PC-3 (cell line): ENCODE results near the gene RNLS. TPM values are rescaled to one million over a fixed set of nuclear protein-coding genes. Genes with fewer than 3 reads are reported as not detected.

ENCODE experiments used
- ATAC-seq: fragments of 200-7000 bp; cut with Tn5 transposase; 2 replicates; pipeline ENCODE4 v1.9.1; 2020; ENCODE audit warnings: mild to moderate bottlenecking, moderate library complexity
- BruUV-seq: library from RNA; stranded (reverse); fragments of 400-500 nt; replicated peaks from 2 replicates; lab custom pipeline; 2021; lab: Mats Ljungman, UMichigan
- CTCF ChIA-PET: fragments of 300-600 bp; sonication (Branson Sonifier 250); formaldehyde crosslinking; loops from one replicate; lab custom pipeline; 2022; ENCODE audit warnings: antibody characterized with exemption; lab: Charles Lee
- POLR2A ChIA-PET: fragments of 300-600 bp; sonication (Branson Sonifier 250); formaldehyde crosslinking; loops from one replicate; lab custom pipeline; 2022; ENCODE audit warnings: antibody characterized with exemption; ENCODE audit not compliant: unreplicated experiment; lab: Charles Lee
- DNase-seq: peaks from one replicate; pipeline ENCODE4 v3.0.0-alpha.2; 2015
- H2AFZ ChIP-seq: fragments of 300-600 bp; sonication (generic); 2 replicates; pipeline ENCODE4 v1.6.0; 2016; ENCODE audit warnings: antibody characterized with exemption, low read length
- H3F3A ChIP-seq: fragments of 300-600 bp; sonication (generic); one replicate; pipeline ENCODE4 v1.6.0; 2017; ENCODE audit warnings: antibody characterized with exemption, low read length, control low read depth, mild to moderate bottlenecking; ENCODE audit not compliant: unreplicated experiment
- H3K27ac ChIP-seq: fragments of 300-600 bp; sonication (generic); 2 replicates; pipeline ENCODE4 v1.5.1; 2016; ENCODE audit warnings: mild to moderate bottlenecking, low read length
- H3K27me3 ChIP-seq: fragments of 300-600 bp; sonication (generic); 2 replicates; pipeline ENCODE4 v1.6.1; 2016; ENCODE audit warnings: low read length, mixed read lengths
- H3K36me3 ChIP-seq: fragments of 300-600 bp; sonication (generic); 2 replicates; pipeline ENCODE4 v1.6.1; 2016; ENCODE audit warnings: low read depth, mixed run types, low read length, mixed read lengths
- H3K4me1 ChIP-seq: fragments of 300-600 bp; sonication (generic); 2 replicates; pipeline ENCODE4 v1.5.1; 2016; ENCODE audit warnings: low read length; ENCODE audit not compliant: insufficient read depth
- H3K4me2 ChIP-seq: fragments of 300-600 bp; sonication (generic); 2 replicates; pipeline ENCODE4 v1.6.0; 2016; ENCODE audit warnings: low read length
- H3K4me3 ChIP-seq: fragments of 300-600 bp; sonication (generic); 2 replicates; pipeline ENCODE4 v1.5.1; 2016; ENCODE audit warnings: mild to moderate bottlenecking, low read length, mixed read lengths
- H3K79me2 ChIP-seq: fragments of 300-600 bp; sonication (generic); 2 replicates; pipeline ENCODE4 v1.6.1; 2017; ENCODE audit warnings: low read length, mixed read lengths
- H3K9ac ChIP-seq: fragments of 300-600 bp; sonication (generic); 2 replicates; pipeline ENCODE4 v1.6.0; 2016; ENCODE audit warnings: mild to moderate bottlenecking, low read length
- H3K9me2 ChIP-seq: fragments of 300-600 bp; sonication (generic); replicated peaks from 2 replicates; pipeline ENCODE4 v1.6.1; 2016; ENCODE audit warnings: mixed run types, low read length, mixed read lengths
- H3K9me3 ChIP-seq: fragments of 300-600 bp; sonication (generic); 2 replicates; pipeline ENCODE4 v1.6.1; 2016; ENCODE audit warnings: low read length, mixed read lengths
- H4K20me1 ChIP-seq: fragments of 300-600 bp; sonication (generic); 2 replicates; pipeline ENCODE4 v1.6.1; 2016; ENCODE audit warnings: low read length, mixed read lengths
- CTCF ChIP-seq: fragments of 300-600 bp; sonication (generic); conservative IDR thresholded peaks from 2 replicates; pipeline ENCODE4 v1.5.1; 2017; ENCODE audit warnings: antibody characterized with exemption, low read depth, mild to moderate bottlenecking, low read length
- EZH2 ChIP-seq: fragments of 300-600 bp; sonication (generic); IDR thresholded peaks from one replicate; pipeline ENCODE4 v1.6.1; 2017; ENCODE audit warnings: antibody characterized with exemption, mild to moderate bottlenecking, low read length; ENCODE audit not compliant: unreplicated experiment
- EZH2phosphoT487 ChIP-seq: fragments of 300-600 bp; sonication (generic); IDR thresholded peaks from 2 replicates; pipeline ENCODE4 v1.6.1; 2018; ENCODE audit warnings: mild to moderate bottlenecking, antibody characterized with exemption, low read length, borderline replicate concordance
- intact Hi-C: fragments of 100-400 bp; cut with micrococcal nuclease; formaldehyde crosslinking; loops from 2 replicates; pipeline ENCODE4 v1.9.0; 2023
- total RNA-seq: library from RNA; depleted of rRNA; stranded (reverse); fragments of >200 nt; gene quantifications from 2 replicates; pipeline ENCODE4 v1.2.3, GENCODE V29; 2014

Gene RNLS
- total RNA-seq, 1 experiment from 2014 or later = not detected

DNA sequence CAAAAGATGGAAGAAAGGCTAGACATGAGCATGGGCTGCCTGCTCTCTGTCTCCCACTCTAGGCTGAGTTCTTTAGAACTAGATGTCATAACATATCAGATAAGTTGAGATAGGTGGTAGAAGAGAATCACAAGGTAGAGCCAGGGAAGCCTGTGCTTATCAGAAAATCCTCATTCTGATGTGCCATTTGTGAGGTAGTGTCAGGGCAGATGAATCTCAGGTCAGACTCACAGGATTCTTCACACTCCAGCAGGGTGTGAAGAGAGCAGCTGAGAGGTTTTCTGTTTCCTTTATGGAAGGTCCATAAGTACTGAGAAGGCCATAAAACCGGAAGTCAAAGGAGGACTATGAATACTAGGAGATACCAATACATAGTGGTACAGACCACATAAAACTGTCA lies 132.9 kb downstream of the RNLS start:
- Histone ChIP-seq H3K36me3 (no peaks in the 10 kb centered on the region), H3K9me2 (no peaks in the 10 kb centered on the region), H4K20me1 (no peaks in the 10 kb centered on the region), H3K27ac (no peak overlapping the region), H2AFZ (no peak overlapping the region), H3K27me3 (no peaks in the 10 kb centered on the region), H3K4me3 (no peak overlapping the region), H3K4me2 (no peak overlapping the region), H3F3A (no peaks in the 10 kb centered on the region), H3K9ac (no peak overlapping the region), H3K4me1 (no peaks in the 10 kb centered on the region), H3K79me2 (no peaks in the 10 kb centered on the region), H3K9me3 (no peaks in the 10 kb centered on the region)
- no TSS peak for BruUV-seq
- TF ChIP-seq EZH2phosphoT487 = no peak
- TF ChIP-seq CTCF = no peak
- no peak for TF ChIP-seq EZH2
- no peak for ATAC-seq
- DNase-seq = no peak
- intact Hi-C loops = no loop called here
- CTCF ChIA-PET = no interaction called here
- POLR2A ChIA-PET = no interaction called here

- CTCF ChIA-PET = no interaction called here
- no peaks in the 10 kb centered on the region for H3K27me3 ChIP-seq
- H3K4me3 ChIP-seq = no peak overlapping the region
- H3K4me1 ChIP-seq = no peaks in the 10 kb centered on the region
- intact Hi-C loops = no loop called here
- no peaks in the 10 kb centered on the region for H3K79me2 ChIP-seq
- H4K20me1 ChIP-seq = no peaks in the 10 kb centered on the region
- H3K27ac ChIP-seq = no peak overlapping the region
- H3K9me3 ChIP-seq = no peaks in the 10 kb centered on the region
- no peak overlapping the region for H3K9ac ChIP-seq
- H3F3A ChIP-seq = no peaks in the 10 kb centered on the region
- TF ChIP-seq EZH2 = no peak
- TF ChIP-seq EZH2phosphoT487 = no peak
- TF ChIP-seq CTCF = no peak
- ATAC-seq = no peak
- POLR2A ChIA-PET = no interaction called here
- no peak overlapping the region for H3K4me2 ChIP-seq
- no TSS peak for BruUV-seq
- H2AFZ ChIP-seq = no peak overlapping the region
- DNase-seq = no peak
- no peaks in the 10 kb centered on the region for H3K9me2 ChIP-seq
- no peaks in the 10 kb centered on the region for H3K36me3 ChIP-seq
Observed at GRCh38 chr10:88442716-88443115, 140.4 kb downstream of the RNLS start.

GRCh38 chr10:88440541-88440940 lies 142.6 kb downstream of the RNLS start:
- H3K4me2 ChIP-seq = no peak overlapping the region
- no peaks in the 10 kb centered on the region for H3K27me3 ChIP-seq
- H3K27ac ChIP-seq = no peak overlapping the region
- no peaks in the 10 kb centered on the region for H3K9me3 ChIP-seq
- ChIA-PET CTCF (no interaction called here), POLR2A (no interaction called here)
- ATAC-seq (no peak), DNase-seq (no peak)
- no peaks in the 10 kb centered on the region for H3K79me2 ChIP-seq
- no peaks in the 10 kb centered on the region for H4K20me1 ChIP-seq
- no peak overlapping the region for H3K9ac ChIP-seq
- no peaks in the 10 kb centered on the region for H3F3A ChIP-seq
- H3K9me2 ChIP-seq = no peaks in the 10 kb centered on the region
- no TSS peak for BruUV-seq
- H3K36me3 ChIP-seq = no peaks in the 10 kb centered on the region
- no peaks in the 10 kb centered on the region for H3K4me1 ChIP-seq
- no peak overlapping the region for H2AFZ ChIP-seq
- intact Hi-C loops = no loop called here
- H3K4me3 ChIP-seq = no peak overlapping the region
- TF ChIP-seq CTCF = no peak
- no peak for TF ChIP-seq EZH2phosphoT487
- TF ChIP-seq EZH2 = no peak
